Astrocyte (in vitro differentiated cells and primary cell): ENCODE data around the gene CALB2. TPM values are rescaled to one million over a fixed set of nuclear protein-coding genes. Genes with fewer than 3 reads are reported as not detected.

Source experiments
- DNase-seq: peaks from one replicate; pipeline ENCODE4 v3.0.0-alpha.2; 2010; ENCODE audit warnings: low read depth
- FAIRE-seq: peaks from 2 replicates; lab custom pipeline; 2011; peaks lifted over from hg19 to GRCh38; lab: Jason Lieb, UNC
- H2AFZ ChIP-seq: 2 replicates; pipeline ENCODE4 v1.6.0; 2012; ENCODE audit warnings: low read depth, low read length, inconsistent platforms
- H3K27ac ChIP-seq: 2 replicates; pipeline ENCODE4 v1.5.1; 2011; ENCODE audit warnings: low read depth, low read length, inconsistent platforms
- H3K27me3 ChIP-seq: 2 replicates; pipeline ENCODE4 v1.6.0; 2011; ENCODE audit warnings: low read length, inconsistent platforms; ENCODE audit not compliant: insufficient read depth
- H3K36me3 ChIP-seq: 2 replicates; pipeline ENCODE4 v1.5.1; 2011; ENCODE audit warnings: low read length, inconsistent platforms; ENCODE audit not compliant: insufficient read depth
- H3K4me1 ChIP-seq: 2 replicates; pipeline ENCODE4 v1.5.1; 2011; ENCODE audit warnings: low read length, inconsistent platforms; ENCODE audit not compliant: insufficient read depth
- H3K4me2 ChIP-seq: 2 replicates; pipeline ENCODE4 v1.6.0; 2012; ENCODE audit warnings: low read length, inconsistent platforms
- H3K4me3 ChIP-seq: 2 replicates; pipeline ENCODE4 v1.5.1; 2011; ENCODE audit warnings: low read depth, mild to moderate bottlenecking, low read length, inconsistent platforms; ENCODE audit not compliant: insufficient read depth
- H3K79me2 ChIP-seq: 2 replicates; pipeline ENCODE4 v1.6.0; 2012; ENCODE audit warnings: mild to moderate bottlenecking, low read length, inconsistent platforms; ENCODE audit not compliant: insufficient read depth
- H3K9ac ChIP-seq: 2 replicates; pipeline ENCODE4 v1.6.0; 2012; ENCODE audit warnings: mild to moderate bottlenecking, low read length, inconsistent platforms
- H3K9me3 ChIP-seq: 2 replicates; pipeline ENCODE4 v1.5.1; 2012; ENCODE audit warnings: low read depth, mild to moderate bottlenecking, low read length, inconsistent platforms; ENCODE audit not compliant: insufficient read depth
- H4K20me1 ChIP-seq: 2 replicates; pipeline ENCODE4 v1.6.0; 2012; ENCODE audit warnings: low read length, inconsistent platforms; ENCODE audit not compliant: insufficient read depth
- H3K27ac Mint-ChIP-seq: one replicate; pipeline ENCODE4 v1.8.0; 2021; ENCODE audit warnings: mild to moderate bottlenecking, mixed read lengths; ENCODE audit not compliant: unreplicated experiment
- H3K27me3 Mint-ChIP-seq: one replicate; pipeline ENCODE4 v1.8.0; 2021; ENCODE audit warnings: low read depth, mixed read lengths; ENCODE audit not compliant: unreplicated experiment
- H3K36me3 Mint-ChIP-seq: one replicate; pipeline ENCODE4 v1.8.0; 2021; ENCODE audit warnings: low read depth, mixed read lengths; ENCODE audit not compliant: unreplicated experiment
- H3K4me1 Mint-ChIP-seq: one replicate; pipeline ENCODE4 v1.8.0; 2021; ENCODE audit warnings: low read depth, mixed read lengths; ENCODE audit not compliant: unreplicated experiment
- H3K4me3 Mint-ChIP-seq: one replicate; pipeline ENCODE4 v1.8.0; 2021; ENCODE audit warnings: mild to moderate bottlenecking, moderate library complexity, mixed read lengths; ENCODE audit not compliant: unreplicated experiment
- H3K9me3 Mint-ChIP-seq: one replicate; pipeline ENCODE4 v1.8.0; 2021; ENCODE audit warnings: mild to moderate bottlenecking, mixed read lengths; ENCODE audit not compliant: unreplicated experiment
- EZH2 ChIP-seq: IDR thresholded peaks from 2 replicates; pipeline ENCODE4 v1.6.1; 2012; ENCODE audit warnings: mild to moderate bottlenecking, low read length, inconsistent platforms; ENCODE audit not compliant: insufficient read depth
- total RNA-seq: library from RNA; stranded (reverse); gene quantifications from 2 replicates; pipeline ENCODE4 v1.2.1, GENCODE V29; 2021
- TF ChIP-seq, protein P1 (sequence below): IDR thresholded peaks from 2 replicates; pipeline ENCODE4 v1.5.1; 2011; ENCODE audit warnings: low read depth, mild to moderate bottlenecking, inconsistent platforms, low read length, moderate library complexity; ENCODE audit not compliant: insufficient read depth

CALB2 gene
- total RNA-seq, 1 donor from 2014 or later: 4.2 TPM

- Mint-ChIP-seq H3K27ac (no peak overlapping the region), H3K4me1 (no peaks in the 10 kb centered on the region), H3K27me3 (peaks cover 12% of the 10 kb centered on the region), H3K9me3 (peaks cover 4% of the 10 kb centered on the region), H3K4me3 (no peak overlapping the region), H3K36me3 (no peaks in the 10 kb centered on the region)
- Histone ChIP-seq H3K27me3 (no peaks in the 10 kb centered on the region), H3K27ac (no peak overlapping the region), H4K20me1 (no peaks in the 10 kb centered on the region), H2AFZ (no peak overlapping the region), H3K9me3 (no peaks in the 10 kb centered on the region), H3K79me2 (no peaks in the 10 kb centered on the region), H3K36me3 (no peaks in the 10 kb centered on the region), H3K4me2 (no peak overlapping the region), H3K9ac (no peak overlapping the region), H3K4me1 (no peaks in the 10 kb centered on the region), H3K4me3 (no peak overlapping the region)
- DNase-seq: no peak
- no peak for FAIRE-seq
- TF ChIP-seq, protein P1, sequence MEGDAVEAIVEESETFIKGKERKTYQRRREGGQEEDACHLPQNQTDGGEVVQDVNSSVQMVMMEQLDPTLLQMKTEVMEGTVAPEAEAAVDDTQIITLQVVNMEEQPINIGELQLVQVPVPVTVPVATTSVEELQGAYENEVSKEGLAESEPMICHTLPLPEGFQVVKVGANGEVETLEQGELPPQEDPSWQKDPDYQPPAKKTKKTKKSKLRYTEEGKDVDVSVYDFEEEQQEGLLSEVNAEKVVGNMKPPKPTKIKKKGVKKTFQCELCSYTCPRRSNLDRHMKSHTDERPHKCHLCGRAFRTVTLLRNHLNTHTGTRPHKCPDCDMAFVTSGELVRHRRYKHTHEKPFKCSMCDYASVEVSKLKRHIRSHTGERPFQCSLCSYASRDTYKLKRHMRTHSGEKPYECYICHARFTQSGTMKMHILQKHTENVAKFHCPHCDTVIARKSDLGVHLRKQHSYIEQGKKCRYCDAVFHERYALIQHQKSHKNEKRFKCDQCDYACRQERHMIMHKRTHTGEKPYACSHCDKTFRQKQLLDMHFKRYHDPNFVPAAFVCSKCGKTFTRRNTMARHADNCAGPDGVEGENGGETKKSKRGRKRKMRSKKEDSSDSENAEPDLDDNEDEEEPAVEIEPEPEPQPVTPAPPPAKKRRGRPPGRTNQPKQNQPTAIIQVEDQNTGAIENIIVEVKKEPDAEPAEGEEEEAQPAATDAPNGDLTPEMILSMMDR: no peak
- no peak for TF ChIP-seq EZH2
Observed at GRCh38 chr16:71376465-71377157, 18.1 kb downstream of the CALB2 start.

GRCh38 chr16:71379711-71380110, 21.2 kb downstream of the CALB2 start:
- Mint-ChIP-seq H3K4me1 (peaks cover 15% of the 10 kb centered on the region), H3K36me3 (no peaks in the 10 kb centered on the region), H3K4me3 (no peak overlapping the region), H3K9me3 (peaks cover 4% of the 10 kb centered on the region), H3K27me3 (peaks cover 8% of the 10 kb centered on the region), H3K27ac (no peak overlapping the region)
- Histone ChIP-seq H3K27ac (no peak overlapping the region), H2AFZ (no peak overlapping the region), H3K4me3 (no peak overlapping the region), H3K4me2 (no peak overlapping the region), H3K36me3 (no peaks in the 10 kb centered on the region), H3K9ac (no peak overlapping the region), H3K27me3 (no peaks in the 10 kb centered on the region), H4K20me1 (no peaks in the 10 kb centered on the region), H3K79me2 (no peaks in the 10 kb centered on the region), H3K9me3 (no peaks in the 10 kb centered on the region), H3K4me1 (no peaks in the 10 kb centered on the region)
- DNase-seq (no peak), FAIRE-seq (no peak)
- TF ChIP-seq, protein P1: no peak
- no peak for TF ChIP-seq EZH2

- Histone ChIP-seq H3K27me3 (no peaks in the 10 kb centered on the region), H3K79me2 (no peaks in the 10 kb centered on the region), H3K4me2 (no peak overlapping the region), H3K36me3 (no peaks in the 10 kb centered on the region), H3K9me3 (no peaks in the 10 kb centered on the region), H3K4me1 (no peaks in the 10 kb centered on the region), H3K4me3 (no peak overlapping the region), H3K9ac (no peak overlapping the region), H3K27ac (no peak overlapping the region), H4K20me1 (no peaks in the 10 kb centered on the region), H2AFZ (no peak overlapping the region)
- Mint-ChIP-seq H3K9me3 (peaks cover 4% of the 10 kb centered on the region), H3K4me1 (peaks cover 15% of the 10 kb centered on the region), H3K27ac (no peak overlapping the region), H3K4me3 (no peak overlapping the region), H3K36me3 (no peaks in the 10 kb centered on the region), H3K27me3 (peaks cover 8% of the 10 kb centered on the region)
- FAIRE-seq (no peak), DNase-seq (no peak)
- no peak for TF ChIP-seq EZH2
- TF ChIP-seq, protein P1: no peak
Observed at GRCh38 chr16:71380831-71381230, 22.3 kb downstream of the CALB2 start.
